ENCODE results near the gene BPIFB2.

GRCh38 chr20:33014336-33015113 is 7.0 kb downstream of the BPIFB2 start:
- no peak for TF ChIP-seq CTCF (IDR thresholded peaks at IDR 0.05)
- no peak for TF ChIP-seq POLR2A (IDR thresholded peaks at IDR 0.05)
